ENCODE data around the gene KIF1A.
"Not testable (repeated sequence)": the region's sequence is repeated elsewhere in the genome, so short reads cannot be mapped to it uniquely, and the experiment has no call there.

Gene KIF1A

DNA sequence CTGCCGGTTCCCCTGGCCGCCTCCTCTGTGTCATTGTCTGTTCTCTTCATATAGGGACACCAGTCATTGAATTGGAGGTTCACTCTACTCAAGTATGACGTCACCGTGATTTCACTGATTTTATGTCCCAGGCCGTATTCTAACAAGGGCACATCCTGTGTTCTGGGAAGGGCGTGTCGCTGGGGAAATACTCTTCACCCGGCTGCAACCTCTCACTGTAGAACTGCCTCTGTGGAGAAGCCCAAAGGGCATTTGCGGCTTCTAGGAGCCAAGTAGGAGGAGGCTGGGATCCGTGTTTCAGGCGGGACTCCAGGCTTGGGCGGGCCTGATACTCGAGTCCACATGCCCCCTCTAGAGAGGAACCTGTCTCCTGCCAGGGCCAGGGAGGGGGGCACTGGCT is 123.5 kb downstream of the KIF1A start:
- not testable (repeated sequence) for DNase-seq

GRCh38 chr2:240695593-240695992 is 124.4 kb downstream of the KIF1A start:
- DNase-seq: not testable (repeated sequence)

GRCh38 chr2:240694304-240694703 is 125.7 kb downstream of the KIF1A start:
- DNase-seq: not testable (repeated sequence)

DNA sequence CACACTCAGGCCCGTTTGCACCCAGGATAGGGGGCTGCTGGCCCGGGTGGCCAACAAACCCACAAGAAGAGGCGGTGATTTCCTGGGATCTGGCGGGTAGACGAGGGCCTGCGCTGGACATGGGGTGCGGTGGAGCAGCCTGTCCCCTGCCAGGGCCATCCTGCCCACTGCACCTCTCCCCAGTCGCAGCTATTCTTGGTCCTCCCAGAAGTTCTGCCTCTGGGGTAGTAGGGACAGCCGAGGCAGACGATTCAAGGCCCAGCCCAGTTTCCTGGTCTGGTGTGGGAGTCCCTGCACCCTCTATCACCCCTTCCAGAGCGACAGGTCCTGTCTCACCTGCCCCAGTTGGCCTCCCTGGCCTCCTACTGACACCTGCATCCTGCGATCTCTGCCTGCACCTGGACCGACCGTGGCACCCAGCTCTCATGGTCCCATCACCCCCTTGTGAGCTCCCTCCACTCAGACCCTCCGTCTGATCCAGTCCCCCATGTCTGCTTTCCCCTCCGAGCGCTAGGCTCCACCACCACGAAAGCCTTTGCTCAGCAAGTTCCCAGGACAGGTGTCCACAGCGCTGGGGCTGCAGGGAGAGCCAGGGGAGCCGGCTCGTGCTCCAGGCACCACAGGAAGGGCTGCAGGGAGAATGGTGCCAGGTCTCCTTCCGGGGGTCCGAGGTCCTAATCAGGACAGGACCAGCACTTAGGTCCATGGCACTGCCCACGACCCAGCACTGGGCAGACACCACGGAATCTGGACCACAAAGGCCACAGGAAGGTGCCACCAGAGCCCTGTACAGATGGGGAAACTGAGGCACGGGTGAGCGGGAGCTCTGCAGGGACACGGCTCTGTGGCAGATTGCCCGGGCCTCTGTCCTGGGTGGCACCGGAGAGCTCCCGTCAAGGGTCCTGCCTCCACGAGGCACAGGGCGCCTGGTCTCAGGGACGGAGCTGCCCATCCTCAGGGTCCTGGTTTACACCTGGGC is 127.1 kb downstream of the KIF1A start:
- DNase-seq: not testable (repeated sequence)

- DNase-seq: not testable (repeated sequence)
Measured at GRCh38 chr2:240691631-240692420, 128.2 kb downstream of the KIF1A start, which contains the start of gene AQP12A. Gene AQP12A, plus strand, starts transcription at chr2:240691866. Its CDS starts 48 bp downstream, at chr2:240691914.

GRCh38 chr2:240691075-240691427 is 129.0 kb downstream of the KIF1A start:
- not testable (repeated sequence) for DNase-seq

DNA sequence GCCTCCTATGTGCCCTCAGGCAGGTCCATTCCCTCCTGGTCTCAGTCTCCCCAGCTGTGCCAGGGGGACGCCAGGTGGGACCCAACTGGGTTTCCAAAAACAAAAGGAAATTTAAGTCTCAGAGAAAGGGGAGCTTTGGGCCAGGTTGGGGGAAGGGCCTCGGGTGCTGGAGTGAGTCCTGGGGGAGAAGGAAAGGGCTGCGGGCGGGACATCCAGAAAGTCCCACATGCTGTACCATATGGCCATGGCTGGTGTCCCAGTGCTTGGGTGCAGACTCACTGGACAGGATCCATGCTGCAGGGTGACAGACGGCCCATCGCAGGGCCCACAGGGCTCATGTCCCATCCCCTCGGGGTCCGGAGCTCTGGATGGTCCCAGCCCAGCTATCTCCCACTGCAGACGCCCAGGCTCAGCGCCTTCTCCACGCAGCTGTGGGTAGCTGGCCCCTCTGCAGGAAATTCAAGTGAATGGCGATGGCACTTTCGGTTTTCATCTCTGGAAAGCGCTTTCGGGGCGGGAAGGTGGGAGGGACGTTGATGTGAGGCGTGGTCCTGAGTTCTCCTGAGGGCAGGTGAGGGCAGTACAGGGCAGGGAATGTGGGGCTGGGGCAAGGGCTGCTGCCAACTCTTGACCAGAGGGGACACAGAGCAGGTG is 129.5 kb downstream of the KIF1A start:
- DNase-seq: not testable (repeated sequence)

DNA sequence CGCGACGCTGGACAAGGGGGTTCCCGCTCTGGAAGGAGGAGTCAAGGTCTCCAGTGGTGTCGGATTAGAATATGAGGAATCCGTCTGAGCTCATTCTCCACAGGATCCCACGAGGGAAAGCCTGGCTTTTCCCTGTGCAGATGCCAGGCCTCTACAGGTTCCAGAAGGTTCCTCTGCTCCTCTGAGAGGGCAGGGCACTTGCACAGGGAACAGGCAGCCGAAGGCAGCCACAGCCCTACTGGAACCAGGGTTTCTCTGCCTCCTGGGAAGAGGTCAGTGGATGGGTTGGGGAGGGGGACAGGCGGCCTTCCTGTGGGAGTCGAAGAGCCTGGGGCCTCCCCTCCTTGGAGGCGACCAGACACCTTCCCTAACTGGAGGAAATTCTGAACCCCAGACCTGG is 130.0 kb downstream of the KIF1A start:
- no peak for DNase-seq

- no peak for DNase-seq
Measured at GRCh38 chr2:240688553-240688919, 131.5 kb downstream of the KIF1A start.

GRCh38 chr2:240687741-240688552 is 132.1 kb downstream of the KIF1A start:
- DNase-seq: no peak

- no peak for DNase-seq
Measured at GRCh38 chr2:240687045-240687740, 132.8 kb downstream of the KIF1A start.

DNA sequence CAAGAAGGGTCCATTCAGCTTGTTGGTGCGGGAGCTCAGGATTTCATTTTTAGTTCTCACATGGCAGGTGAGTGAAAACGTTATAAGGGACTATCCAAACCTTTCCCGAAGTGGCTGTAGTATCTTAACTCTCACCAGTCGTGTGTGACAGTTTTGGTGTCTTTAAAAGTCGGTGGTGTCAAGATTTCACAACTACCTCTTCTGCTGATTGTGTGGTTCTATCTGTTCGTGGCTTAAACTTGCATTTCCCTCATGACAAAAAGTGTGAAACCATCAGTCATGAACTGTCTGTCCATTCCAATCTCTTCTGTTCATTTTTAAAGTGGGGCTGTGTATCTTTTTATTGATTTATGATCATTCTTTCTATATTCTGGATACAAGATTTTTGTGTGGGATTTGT is 133.6 kb downstream of the KIF1A start:
- no peak for DNase-seq

DNA sequence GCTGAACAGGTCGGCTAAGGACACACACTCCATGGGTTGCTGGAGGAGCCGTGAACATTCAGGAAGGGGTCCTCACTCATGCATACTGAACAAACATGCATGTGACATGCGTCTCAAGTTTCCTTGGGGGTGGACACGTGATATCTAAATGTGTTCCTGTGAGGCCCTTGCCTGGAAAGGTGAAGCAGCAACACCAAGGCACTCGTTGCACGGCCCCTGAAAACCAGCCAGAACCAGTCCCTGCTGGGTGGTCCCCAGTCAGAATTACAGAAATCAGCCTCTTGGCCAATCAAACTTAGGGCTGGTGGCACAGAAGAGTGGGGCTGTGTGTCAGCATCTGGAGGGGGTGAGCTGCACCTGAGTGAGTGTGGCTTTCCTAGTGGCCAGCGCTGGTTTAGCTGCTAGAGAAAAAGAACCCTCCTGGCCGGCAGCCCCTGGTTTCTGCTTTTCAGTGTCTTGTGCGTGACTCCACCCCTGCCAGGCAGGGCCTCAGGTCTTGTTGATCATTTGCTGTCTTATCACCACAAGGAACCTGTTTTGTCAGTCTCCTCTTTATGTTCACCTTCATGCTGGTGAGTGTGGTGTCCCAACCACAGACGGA is 134.1 kb downstream of the KIF1A start:
- DNase-seq: no peak

DNA sequence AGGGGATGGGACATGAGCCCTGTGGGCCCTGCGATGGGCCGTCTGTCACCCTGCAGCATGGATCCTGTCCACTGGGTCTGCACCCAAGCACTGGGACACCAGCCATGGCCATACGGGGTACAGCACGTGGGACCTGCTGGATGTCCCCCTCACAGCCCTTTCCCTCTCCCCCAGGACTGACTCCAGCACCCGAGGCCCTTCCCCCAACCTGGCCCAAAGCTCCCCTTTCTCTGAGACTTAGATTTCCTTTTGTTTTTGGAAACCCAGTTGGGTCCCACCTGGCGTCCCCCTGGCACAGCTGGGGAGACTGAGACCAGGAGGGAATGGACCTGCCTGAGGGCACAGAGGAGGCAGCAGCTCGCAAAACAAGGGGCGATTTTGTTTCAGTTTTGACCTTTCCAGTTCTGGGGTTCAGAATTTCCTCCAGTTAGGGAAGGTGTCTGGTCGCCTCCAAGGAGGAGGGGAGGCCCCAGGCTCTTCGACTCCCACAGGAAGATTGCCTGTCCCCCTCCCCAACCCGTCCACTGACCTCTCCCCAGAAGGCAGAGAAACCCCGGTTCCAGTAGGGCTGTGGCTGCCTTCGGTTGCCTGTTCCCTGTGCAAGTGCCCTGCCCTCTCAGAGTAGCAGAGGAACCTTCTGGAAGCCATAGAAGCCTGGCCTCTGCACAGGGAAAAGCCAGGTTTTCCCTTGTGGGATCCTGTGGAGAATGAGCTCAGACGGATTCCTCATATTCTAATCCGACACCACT is 135.9 kb downstream of the KIF1A start:
- not testable (repeated sequence) for DNase-seq

DNA sequence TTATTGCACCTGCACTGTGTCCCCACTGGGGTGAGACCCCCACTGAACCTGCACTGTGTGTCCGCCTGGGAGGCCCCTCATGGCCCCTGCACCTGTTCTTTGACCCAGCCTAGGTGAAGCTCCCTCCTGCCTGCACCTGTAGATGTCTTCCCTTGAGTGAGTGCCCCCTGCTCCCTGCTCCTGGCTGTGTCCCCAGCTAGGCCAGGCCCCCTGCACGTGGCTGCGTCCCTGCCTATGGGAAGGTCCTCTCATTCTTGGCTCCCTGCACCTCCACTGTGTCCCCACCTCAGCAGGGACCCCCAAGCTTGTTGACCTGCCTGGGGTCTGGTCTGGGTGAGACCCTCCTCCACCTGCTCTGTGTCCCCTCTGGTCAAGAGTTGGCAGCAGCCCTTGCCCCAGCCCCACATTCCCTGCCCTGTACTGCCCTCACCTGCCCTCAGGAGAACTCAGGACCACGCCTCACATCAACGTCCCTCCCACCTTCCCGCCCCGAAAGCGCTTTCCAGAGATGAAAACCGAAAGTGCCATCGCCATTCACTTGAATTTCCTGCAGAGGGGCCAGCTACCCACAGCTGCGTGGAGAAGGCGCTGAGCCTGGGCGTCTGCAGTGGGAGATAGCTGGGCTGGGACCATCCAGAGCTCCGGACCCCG is 136.6 kb downstream of the KIF1A start:
- DNase-seq: not testable (repeated sequence)

DNA sequence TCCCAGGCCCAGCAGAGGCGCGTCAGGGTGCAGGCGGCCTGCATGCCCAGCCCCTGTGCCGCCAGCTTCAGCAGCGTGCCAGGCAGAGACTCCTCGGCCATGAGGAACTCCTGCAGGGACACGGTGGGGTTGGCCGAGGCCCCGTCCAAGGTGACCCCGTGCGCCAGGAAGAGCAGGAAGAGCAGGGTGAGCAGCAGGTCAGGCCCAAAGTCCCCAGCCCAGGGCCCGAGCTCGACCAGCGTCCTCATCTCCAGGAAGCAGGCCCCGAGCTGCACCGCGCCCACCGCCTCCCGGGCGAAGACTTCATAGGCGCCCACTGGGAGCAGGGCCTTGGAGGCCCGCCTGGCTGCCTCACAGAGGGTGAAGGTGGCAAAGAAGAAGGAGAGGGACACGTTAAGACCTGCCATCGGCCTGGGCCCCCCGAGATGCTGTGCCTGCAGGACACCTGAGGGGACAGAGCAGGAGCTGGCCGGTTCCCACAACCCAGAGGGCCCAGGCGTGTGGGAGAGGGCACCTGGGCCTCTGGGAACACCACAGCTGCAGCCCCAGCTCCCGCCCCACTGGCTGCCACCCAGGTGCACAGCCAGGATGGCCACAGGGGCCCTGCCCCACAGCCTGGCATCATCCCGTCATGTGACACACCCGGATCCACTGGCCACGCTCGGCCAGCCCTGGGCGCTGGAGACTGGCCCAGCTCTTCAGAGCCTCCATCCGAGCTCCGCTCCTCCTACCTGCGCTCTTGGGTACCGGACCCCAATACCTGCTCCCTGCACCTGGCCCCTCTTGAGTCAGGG is 137.4 kb downstream of the KIF1A start, which contains the start of gene AQP12B:
Gene AQP12B, minus strand, starts transcription at position 455 of the 794 bp plus-strand sequence. Its CDS starts 48 bp downstream, at position 407.
- not testable (repeated sequence) for DNase-seq

DNA sequence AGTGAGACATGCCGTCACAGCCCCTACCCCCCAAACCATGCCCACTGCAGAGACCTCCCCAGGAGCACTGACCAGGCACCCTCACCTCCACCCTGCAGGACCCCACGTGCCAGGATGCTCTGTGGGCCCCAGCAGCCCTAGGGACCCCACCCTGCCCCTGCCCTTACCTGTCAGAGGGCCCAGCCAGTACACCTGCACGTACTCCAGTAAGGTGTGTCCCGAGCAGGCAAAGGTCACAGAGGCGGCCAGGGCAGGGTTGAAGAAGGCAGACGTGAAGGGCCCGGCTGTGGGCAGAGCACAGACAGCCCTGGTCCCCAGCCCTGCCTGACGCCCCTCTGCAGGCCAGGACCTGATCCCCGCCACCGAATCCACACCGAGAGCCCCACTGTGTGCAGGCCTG is 139.8 kb downstream of the KIF1A start:
- not testable (repeated sequence) for DNase-seq

- not testable (repeated sequence) for DNase-seq
Measured at GRCh38 chr2:240678909-240679308, 141.1 kb downstream of the KIF1A start.

GRCh38 chr2:240678043-240678442 is 142.0 kb downstream of the KIF1A start:
- not testable (repeated sequence) for DNase-seq

Measured in CD4-positive, alpha-beta T cell treated with Interleukin-21 for 1 hour (primary cell).